SU-DHL-6 (cell line): Measurements from ENCODE around the gene ITPR1.

ENCODE experiments used
- H2AFZ ChIP-seq: fragments of 200-600 bp; sonication (generic); 2 replicates; pipeline ENCODE4 v1.6.1; 2014; ENCODE audit warnings: low read depth, mild to moderate bottlenecking, moderate library complexity, mixed read lengths, antibody characterized with exemption, low read length; ENCODE audit not compliant: severe bottlenecking
- H3F3A ChIP-seq: fragments of 200-600 bp; shearing (Covaris generic); 2 replicates; pipeline ENCODE4 v1.6.0; 2016; ENCODE audit warnings: antibody characterized with exemption, mild to moderate bottlenecking; ENCODE audit not compliant: insufficient read depth
- H3K27ac ChIP-seq: fragments of 200-600 bp; sonication (generic); 2 replicates; pipeline ENCODE4 v1.5.1; 2016; ENCODE audit warnings: low read depth, mild to moderate bottlenecking, low read length, moderate library complexity, mixed read lengths
- H3K27me3 ChIP-seq: fragments of 200-600 bp; sonication (generic), shearing (Covaris generic); 2 replicates; pipeline ENCODE4 v1.6.0; 2014; ENCODE audit warnings: mild to moderate bottlenecking, low read length
- H3K36me3 ChIP-seq: fragments of 200-600 bp; sonication (generic); 2 replicates; pipeline ENCODE4 v1.6.1; 2014; ENCODE audit warnings: mild to moderate bottlenecking, low read length, mixed read lengths
- H3K4me2 ChIP-seq: fragments of 300-600, 200-600 bp; shearing (Covaris generic), sonication (generic); 2 replicates; pipeline ENCODE4 v1.6.0; 2014; ENCODE audit warnings: low read length, low read depth, mild to moderate bottlenecking; ENCODE audit not compliant: poor library complexity, severe bottlenecking
- H3K4me3 ChIP-seq: fragments of 200-600 bp; sonication (generic); 2 replicates; pipeline ENCODE4 v1.5.1; 2014; ENCODE audit warnings: antibody characterized with exemption, low read length, mild to moderate bottlenecking, mixed read lengths; ENCODE audit not compliant: insufficient read depth, poor library complexity, severe bottlenecking
- H3K79me2 ChIP-seq: fragments of 200-600 bp; sonication (generic); 2 replicates; pipeline ENCODE4 v1.6.1; 2014; ENCODE audit warnings: mild to moderate bottlenecking, low read length, moderate library complexity; ENCODE audit not compliant: insufficient read depth
- H3K9ac ChIP-seq: fragments of 200-600 bp; sonication (generic); 2 replicates; pipeline ENCODE4 v1.7.0; 2014; ENCODE audit warnings: mild to moderate bottlenecking, low read length
- H3K9me2 ChIP-seq: fragments of 200-600 bp; sonication (generic); replicated peaks from 2 replicates; pipeline ENCODE4 v1.6.1; 2014; ENCODE audit warnings: low read length; ENCODE audit not compliant: insufficient read depth
- H3K9me3 ChIP-seq: fragments of 200-600 bp; sonication (generic); 2 replicates; pipeline ENCODE4 v1.6.1; 2014; ENCODE audit warnings: low read length, mixed read lengths; ENCODE audit not compliant: insufficient read depth
- H4K20me1 ChIP-seq: fragments of 200-600 bp; sonication (generic); 2 replicates; pipeline ENCODE4 v1.6.1; 2014; ENCODE audit warnings: low read depth, mild to moderate bottlenecking, antibody characterized with exemption, low read length, moderate library complexity, mixed read lengths
- EZH2phosphoT487 ChIP-seq: fragments of 200-600 bp; sonication (generic), shearing (Covaris generic); conservative IDR thresholded peaks from 2 replicates; pipeline ENCODE4 v1.6.1; 2018; ENCODE audit warnings: mild to moderate bottlenecking, antibody characterized with exemption, low read length, moderate library complexity, mixed read lengths
- TF ChIP-seq, protein P1 (sequence below): fragments of 200-600 bp; sonication (generic); IDR thresholded peaks from one replicate; pipeline ENCODE4 v1.5.1; 2017; ENCODE audit warnings: antibody characterized with exemption, mild to moderate bottlenecking, low read length, moderate library complexity; ENCODE audit not compliant: insufficient read depth, poor library complexity, severe bottlenecking

ITPR1 gene

GRCh38 chr3:4623421-4623999 is 130.4 kb downstream of the ITPR1 start:
- no peak for TF ChIP-seq EZH2phosphoT487
- TF ChIP-seq, protein P1, sequence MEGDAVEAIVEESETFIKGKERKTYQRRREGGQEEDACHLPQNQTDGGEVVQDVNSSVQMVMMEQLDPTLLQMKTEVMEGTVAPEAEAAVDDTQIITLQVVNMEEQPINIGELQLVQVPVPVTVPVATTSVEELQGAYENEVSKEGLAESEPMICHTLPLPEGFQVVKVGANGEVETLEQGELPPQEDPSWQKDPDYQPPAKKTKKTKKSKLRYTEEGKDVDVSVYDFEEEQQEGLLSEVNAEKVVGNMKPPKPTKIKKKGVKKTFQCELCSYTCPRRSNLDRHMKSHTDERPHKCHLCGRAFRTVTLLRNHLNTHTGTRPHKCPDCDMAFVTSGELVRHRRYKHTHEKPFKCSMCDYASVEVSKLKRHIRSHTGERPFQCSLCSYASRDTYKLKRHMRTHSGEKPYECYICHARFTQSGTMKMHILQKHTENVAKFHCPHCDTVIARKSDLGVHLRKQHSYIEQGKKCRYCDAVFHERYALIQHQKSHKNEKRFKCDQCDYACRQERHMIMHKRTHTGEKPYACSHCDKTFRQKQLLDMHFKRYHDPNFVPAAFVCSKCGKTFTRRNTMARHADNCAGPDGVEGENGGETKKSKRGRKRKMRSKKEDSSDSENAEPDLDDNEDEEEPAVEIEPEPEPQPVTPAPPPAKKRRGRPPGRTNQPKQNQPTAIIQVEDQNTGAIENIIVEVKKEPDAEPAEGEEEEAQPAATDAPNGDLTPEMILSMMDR = no peak
- H4K20me1 ChIP-seq = no peaks in the 10 kb centered on the region

DNA sequence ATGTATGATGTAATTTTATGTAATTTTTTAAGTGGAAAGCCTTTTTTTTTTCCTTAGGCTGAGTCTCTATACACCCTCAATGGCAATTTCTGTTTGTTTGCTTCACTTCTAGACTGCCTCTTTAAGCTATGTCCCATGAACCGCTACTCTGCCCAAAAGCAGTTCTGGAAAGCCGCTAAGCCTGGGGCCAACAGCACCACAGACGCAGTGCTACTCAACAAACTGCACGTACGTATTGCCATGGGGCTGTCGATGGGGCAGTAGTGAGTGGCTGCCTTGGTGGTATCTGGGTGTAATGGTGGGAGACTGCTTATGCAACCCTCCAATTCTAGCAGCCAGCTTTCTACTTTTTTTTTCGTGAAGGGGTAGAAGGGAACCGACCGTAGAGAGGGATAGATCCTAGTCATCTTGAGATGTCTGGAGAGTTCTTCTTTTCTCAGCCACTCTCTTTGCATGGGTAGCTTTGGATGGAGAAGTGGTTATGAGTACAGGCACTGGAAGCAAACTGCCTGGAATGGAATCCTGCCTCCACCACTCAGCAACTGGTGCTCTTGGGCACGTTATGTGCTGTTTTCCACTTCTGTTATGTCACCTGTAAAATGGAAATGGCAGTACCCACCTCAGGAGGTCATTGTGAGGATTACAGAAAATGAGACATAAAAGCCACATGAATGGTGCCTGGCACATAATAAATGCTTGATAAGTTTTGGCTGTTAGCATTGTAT is 134.7 kb downstream of the ITPR1 start:
- TF ChIP-seq, protein P1 = no peak
- TF ChIP-seq EZH2phosphoT487 = no peak
- no peaks in the 10 kb centered on the region for H3K36me3 ChIP-seq
- H3F3A ChIP-seq = no peaks in the 10 kb centered on the region
- H2AFZ ChIP-seq = no peak overlapping the region
- H3K79me2 ChIP-seq = no peaks in the 10 kb centered on the region
- no peak overlapping the region for H3K4me2 ChIP-seq
- H3K27ac ChIP-seq = no peak overlapping the region
- H3K9ac ChIP-seq = no peak overlapping the region
- H4K20me1 ChIP-seq = no peaks in the 10 kb centered on the region
- no peaks in the 10 kb centered on the region for H3K9me2 ChIP-seq
- H3K9me3 ChIP-seq = no peaks in the 10 kb centered on the region
- H3K27me3 ChIP-seq = no peaks in the 10 kb centered on the region
- H3K4me3 ChIP-seq = no peak overlapping the region

More at GRCh38 chr3:4623421-4623999, 130.4 kb downstream of the ITPR1 start:
- Histone ChIP-seq H3K79me2 (no peaks in the 10 kb centered on the region), H3K9me2 (no peaks in the 10 kb centered on the region), H3F3A (no peaks in the 10 kb centered on the region), H2AFZ (no peak overlapping the region), H3K9ac (no peak overlapping the region), H3K4me3 (no peak overlapping the region), H3K9me3 (no peaks in the 10 kb centered on the region), H3K27ac (no peak overlapping the region), H3K27me3 (no peaks in the 10 kb centered on the region), H3K36me3 (no peaks in the 10 kb centered on the region), H3K4me2 (no peak overlapping the region)

DNA sequence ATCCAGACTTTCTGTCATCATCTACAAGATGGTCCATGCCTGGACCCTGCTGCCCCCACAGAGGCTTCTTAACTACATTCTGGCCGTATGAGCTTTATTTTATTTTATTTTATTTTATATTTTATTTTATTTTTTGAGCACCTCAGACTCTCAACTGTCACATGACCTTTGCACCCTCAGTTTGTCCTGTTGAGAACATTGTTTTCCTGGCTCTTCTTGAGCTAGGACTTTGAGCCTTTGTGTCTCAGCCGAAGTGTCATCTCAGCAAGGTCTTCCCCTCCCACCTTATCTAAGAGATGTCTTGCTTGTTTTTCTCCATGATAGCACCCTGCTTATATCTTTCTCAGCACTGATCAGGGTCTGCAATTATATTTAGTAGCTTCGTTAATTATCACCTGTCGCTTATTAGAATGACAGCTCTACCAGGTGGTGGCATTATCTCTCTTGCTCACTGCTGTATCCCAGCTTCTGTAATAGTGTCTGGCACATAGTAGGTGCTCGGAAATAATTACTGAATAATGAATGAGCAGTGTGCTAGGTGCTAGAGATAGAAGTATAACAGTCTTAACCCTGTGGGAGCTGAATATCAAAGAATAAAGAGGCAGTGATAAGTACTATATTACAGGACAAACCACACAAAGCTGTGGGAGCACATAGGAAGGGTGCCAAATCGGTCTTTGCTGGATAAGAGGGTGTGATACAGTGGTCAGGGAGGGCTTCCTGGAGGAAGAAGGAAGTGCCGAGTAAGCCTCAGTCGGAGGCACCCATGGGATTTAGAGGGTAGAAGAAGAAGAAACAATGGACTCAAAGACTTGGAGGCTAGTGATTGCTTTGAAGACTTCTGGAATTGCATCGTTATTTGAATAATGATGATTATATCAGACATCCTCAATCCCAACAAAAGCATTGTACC is 136.2 kb downstream of the ITPR1 start:
- no peak overlapping the region for H3K27ac ChIP-seq
- no peaks in the 10 kb centered on the region for H3K9me2 ChIP-seq
- no peak overlapping the region for H2AFZ ChIP-seq
- H3F3A ChIP-seq = no peaks in the 10 kb centered on the region
- no peak overlapping the region for H3K4me3 ChIP-seq
- H4K20me1 ChIP-seq = no peaks in the 10 kb centered on the region
- no peaks in the 10 kb centered on the region for H3K27me3 ChIP-seq
- TF ChIP-seq, protein P1 = no peak
- TF ChIP-seq EZH2phosphoT487 = no peak
- H3K36me3 ChIP-seq = no peaks in the 10 kb centered on the region
- no peak overlapping the region for H3K4me2 ChIP-seq
- no peak overlapping the region for H3K9ac ChIP-seq
- H3K79me2 ChIP-seq = no peaks in the 10 kb centered on the region
- H3K9me3 ChIP-seq = no peaks in the 10 kb centered on the region
